PC-9 (cell line): Measurements from ENCODE around the gene SLC6A6.

ENCODE experiments used
- EZH2 ChIP-seq: fragments of 200-600 bp; sonication (generic); IDR thresholded peaks from 2 replicates; pipeline ENCODE4 v1.8.0; 2017; ENCODE audit warnings: antibody characterized with exemption, low read depth
- TF ChIP-seq, protein P1 (sequence below): fragments of 200-600 bp; sonication (generic); conservative IDR thresholded peaks from 2 replicates; pipeline ENCODE4 v1.6.1; 2017; ENCODE audit warnings: mixed run types, antibody characterized with exemption, mild to moderate bottlenecking, moderate library complexity

DNA sequence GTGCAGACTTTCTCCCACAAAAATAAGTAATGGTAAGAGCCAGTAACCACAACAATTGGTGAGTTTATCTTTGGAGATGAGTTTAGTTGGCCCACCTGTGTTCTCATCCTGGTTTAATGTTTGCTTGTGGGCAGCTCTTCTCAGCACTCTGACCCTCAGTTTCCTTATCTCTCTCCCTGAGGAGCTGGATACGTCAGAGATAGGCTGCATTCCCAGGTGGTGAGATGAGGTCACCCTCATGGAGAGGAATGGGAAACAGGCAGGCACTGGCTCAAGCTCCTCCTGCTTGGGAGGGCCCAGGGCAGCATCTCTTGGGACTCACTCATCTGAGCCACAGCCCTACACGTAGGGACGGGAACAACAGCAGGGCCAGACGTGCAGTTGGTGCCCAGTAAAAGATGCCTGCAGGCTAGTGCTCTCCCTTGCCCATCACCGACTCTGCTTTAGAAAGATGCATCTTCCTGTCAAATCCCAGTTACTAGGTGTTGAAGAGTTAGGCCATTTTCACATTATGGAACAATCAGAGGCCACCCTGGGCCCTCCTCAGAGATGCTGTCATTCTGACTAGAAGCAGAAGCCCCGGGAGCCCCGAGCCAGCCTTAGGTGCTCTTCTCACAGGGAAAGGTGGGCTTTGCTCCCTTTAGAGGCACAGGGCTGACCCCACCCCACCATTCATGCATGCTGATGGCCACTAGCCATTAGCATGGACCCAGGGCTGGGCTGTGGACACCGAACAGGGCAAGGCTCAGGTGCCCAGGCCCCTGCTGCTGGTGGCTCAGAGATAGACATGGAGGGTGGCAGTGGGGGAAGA is 78.0 kb downstream of the SLC6A6 start:
- TF ChIP-seq, protein P1, sequence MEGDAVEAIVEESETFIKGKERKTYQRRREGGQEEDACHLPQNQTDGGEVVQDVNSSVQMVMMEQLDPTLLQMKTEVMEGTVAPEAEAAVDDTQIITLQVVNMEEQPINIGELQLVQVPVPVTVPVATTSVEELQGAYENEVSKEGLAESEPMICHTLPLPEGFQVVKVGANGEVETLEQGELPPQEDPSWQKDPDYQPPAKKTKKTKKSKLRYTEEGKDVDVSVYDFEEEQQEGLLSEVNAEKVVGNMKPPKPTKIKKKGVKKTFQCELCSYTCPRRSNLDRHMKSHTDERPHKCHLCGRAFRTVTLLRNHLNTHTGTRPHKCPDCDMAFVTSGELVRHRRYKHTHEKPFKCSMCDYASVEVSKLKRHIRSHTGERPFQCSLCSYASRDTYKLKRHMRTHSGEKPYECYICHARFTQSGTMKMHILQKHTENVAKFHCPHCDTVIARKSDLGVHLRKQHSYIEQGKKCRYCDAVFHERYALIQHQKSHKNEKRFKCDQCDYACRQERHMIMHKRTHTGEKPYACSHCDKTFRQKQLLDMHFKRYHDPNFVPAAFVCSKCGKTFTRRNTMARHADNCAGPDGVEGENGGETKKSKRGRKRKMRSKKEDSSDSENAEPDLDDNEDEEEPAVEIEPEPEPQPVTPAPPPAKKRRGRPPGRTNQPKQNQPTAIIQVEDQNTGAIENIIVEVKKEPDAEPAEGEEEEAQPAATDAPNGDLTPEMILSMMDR = no peak
- no peak for TF ChIP-seq EZH2
